HL-60 (cell line): ENCODE results near the gene DNAH17.

Experiments
- GABPA ChIP-seq: IDR thresholded peaks from 2 replicates; pipeline ENCODE4 v1.6.1; 2012; ENCODE audit warnings: low read depth
- POLR2AphosphoS5 ChIP-seq: IDR thresholded peaks from 2 replicates; pipeline ENCODE4 v1.6.1; 2012; ENCODE audit warnings: low read depth
- REST ChIP-seq: IDR thresholded peaks from 2 replicates; pipeline ENCODE4 v1.6.1; 2012; ENCODE audit warnings: low read depth; ENCODE audit not compliant: insufficient replicate concordance
- SPI1 ChIP-seq: IDR thresholded peaks from 2 replicates; pipeline ENCODE4 v1.6.1; 2012; ENCODE audit warnings: low read depth, mild to moderate bottlenecking, borderline replicate concordance
- TF ChIP-seq, protein P1 (sequence below): IDR thresholded peaks from one replicate; pipeline ENCODE4 v1.5.1; 2011; ENCODE audit warnings: low read length, control low read depth, inconsistent platforms; ENCODE audit not compliant: insufficient read depth

- TF ChIP-seq POLR2AphosphoS5, result no peak
- TF ChIP-seq, protein P1, sequence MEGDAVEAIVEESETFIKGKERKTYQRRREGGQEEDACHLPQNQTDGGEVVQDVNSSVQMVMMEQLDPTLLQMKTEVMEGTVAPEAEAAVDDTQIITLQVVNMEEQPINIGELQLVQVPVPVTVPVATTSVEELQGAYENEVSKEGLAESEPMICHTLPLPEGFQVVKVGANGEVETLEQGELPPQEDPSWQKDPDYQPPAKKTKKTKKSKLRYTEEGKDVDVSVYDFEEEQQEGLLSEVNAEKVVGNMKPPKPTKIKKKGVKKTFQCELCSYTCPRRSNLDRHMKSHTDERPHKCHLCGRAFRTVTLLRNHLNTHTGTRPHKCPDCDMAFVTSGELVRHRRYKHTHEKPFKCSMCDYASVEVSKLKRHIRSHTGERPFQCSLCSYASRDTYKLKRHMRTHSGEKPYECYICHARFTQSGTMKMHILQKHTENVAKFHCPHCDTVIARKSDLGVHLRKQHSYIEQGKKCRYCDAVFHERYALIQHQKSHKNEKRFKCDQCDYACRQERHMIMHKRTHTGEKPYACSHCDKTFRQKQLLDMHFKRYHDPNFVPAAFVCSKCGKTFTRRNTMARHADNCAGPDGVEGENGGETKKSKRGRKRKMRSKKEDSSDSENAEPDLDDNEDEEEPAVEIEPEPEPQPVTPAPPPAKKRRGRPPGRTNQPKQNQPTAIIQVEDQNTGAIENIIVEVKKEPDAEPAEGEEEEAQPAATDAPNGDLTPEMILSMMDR, result no peak
- TF ChIP-seq REST, result no peak
- no peak for TF ChIP-seq SPI1
- no peak for TF ChIP-seq GABPA
Observed at GRCh38 chr17:78621720-78622490, 44.7 kb upstream of the DNAH17 start.
